ENCODE results near the gene WNT7B.

Gene WNT7B

DNA sequence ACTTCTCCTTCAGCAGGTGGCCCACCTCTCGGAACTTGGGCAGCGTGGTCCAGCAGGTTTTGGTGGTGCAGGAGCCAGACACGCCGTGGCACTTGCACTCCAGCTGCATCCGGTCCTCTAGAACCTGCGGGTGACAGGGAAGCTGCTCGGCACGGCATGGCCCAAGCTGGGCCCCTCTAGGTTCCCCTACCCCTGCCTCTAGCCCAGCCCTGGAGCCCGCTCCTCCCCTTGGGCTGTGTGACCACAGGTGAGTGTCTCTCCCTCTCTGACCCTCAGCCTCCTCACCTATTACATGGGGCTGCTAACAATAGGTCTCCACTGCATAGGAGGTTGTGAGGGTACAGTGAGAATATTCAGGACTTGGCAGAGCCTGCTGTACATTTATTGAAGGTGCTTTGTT, 53.8 kb downstream of the WNT7B start:
- DNase-seq: no peak

DNA sequence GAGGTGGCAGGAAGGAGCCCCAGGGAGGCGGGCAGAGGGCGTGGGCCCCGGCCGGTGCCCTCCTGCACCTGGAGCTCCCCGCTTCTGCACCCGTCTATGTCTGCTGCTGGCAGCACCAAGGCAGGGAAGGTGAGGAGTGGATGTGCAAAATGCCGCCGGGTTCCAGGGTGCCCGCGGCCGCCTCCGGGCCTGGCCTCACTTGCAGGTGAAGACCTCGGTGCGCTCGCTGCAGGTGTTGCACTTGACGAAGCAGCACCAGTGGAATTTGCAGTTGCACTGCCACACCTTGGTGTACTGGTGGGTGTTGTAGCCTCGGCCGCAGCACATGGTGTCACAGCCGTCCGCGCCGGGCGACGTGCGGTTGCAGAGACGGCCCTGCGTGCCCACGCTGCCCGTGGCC, 54.3 kb downstream of the WNT7B start:
- DNase-seq: no peak

DNA sequence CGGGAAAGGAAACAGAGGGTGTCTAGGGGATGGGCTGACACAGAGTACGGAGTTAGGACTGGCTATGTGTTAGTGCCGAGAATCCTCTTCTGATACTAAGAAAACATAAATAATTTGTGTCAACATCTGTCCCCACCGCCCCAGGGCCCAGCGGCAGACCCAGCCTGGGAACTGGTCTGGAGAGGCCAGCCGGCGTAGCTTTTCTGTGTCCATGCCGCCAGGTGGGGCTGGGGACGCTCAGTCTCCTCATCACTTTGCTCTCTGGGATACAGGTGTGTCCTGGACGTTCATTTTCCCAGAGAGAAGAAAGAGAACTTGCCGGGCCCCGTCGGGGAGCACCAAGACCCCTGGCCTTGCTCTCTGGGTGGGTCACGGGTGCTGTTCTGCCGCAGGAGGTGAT, 54.7 kb downstream of the WNT7B start:
- DNase-seq: no peak

DNA sequence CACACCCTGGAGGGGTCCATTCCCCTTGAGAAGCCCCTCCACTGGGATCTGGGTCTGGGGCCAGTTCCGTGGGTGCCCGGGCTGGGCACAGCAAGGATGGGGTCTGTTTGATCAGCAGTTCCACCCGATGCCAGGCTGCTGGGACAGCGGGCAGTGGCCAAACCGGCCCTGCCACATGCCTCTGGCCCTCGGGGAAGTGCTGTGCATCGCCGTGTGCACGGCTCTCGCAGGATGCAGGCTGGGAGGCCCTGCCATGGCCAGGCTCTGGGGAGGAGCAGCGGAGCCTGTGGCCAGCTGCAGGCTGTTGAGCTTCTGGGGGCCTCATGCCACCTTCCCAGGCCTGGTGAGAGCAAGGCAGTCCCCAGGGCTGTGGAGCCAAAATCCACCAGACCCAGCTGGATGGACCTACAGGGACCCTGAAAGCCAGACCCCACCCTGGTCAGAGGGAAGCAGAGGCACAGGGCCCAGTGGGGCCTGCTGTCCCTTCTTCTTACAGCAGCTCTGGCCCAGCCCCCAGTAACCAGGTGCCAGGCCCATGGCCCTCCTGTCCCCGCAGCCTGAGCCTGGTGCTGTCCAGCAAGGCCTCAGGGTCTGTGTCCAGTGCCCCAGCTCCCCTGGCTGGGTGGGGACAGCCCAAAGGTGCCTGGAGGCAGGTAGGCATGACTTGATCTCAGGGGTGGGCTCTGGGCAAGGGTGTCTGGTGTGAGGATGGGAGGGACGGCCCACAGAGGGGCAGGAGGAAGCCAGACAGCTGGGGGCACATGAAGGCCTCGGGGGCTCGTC, 57.3 kb downstream of the WNT7B start:
- no peak for DNase-seq

DNA sequence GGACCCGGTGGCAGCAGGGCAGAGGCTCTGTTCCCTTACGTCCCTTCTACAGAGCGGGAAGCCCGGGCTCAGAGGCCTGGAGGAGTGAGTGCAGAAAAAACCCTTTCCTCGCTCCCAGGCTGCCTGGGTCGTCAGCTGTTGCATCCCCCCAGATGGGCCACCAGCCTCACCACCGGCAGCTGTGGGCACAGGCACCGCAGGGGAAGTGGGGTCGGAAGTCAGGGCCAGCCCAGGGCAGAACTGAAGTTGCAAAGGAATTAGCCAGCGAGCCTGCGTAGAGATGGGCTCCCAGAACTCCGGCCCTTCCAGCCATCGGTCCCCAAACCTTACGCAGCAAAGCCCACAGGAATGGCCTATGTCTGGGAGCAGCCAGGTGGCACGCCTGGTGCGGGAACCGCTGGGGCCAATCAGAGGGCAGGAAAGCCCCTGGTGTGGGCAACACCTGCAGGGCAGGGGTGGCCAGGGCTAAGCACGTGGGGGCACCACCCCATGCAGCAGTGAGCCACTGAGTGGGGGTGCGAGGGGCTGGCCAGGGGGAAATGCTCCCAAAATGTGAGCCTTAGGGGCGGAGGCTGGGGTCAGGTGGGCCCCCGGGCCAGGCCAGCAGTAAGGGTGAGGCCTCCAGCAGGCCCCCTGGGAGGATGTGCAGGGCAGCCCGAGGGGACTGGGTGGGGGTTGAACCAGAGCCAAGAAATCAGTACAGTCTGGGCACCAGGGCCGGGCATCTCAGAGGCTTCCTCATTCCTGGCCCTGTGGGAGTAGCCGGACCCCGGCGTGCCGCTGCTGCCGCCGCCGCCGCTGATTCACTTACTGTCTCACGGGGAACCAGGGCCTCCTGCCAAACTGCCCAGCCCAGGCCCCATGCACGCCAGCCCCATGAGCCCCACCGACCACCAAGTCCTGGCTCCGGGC, 58.2 kb downstream of the WNT7B start:
- no peak for DNase-seq

DNA sequence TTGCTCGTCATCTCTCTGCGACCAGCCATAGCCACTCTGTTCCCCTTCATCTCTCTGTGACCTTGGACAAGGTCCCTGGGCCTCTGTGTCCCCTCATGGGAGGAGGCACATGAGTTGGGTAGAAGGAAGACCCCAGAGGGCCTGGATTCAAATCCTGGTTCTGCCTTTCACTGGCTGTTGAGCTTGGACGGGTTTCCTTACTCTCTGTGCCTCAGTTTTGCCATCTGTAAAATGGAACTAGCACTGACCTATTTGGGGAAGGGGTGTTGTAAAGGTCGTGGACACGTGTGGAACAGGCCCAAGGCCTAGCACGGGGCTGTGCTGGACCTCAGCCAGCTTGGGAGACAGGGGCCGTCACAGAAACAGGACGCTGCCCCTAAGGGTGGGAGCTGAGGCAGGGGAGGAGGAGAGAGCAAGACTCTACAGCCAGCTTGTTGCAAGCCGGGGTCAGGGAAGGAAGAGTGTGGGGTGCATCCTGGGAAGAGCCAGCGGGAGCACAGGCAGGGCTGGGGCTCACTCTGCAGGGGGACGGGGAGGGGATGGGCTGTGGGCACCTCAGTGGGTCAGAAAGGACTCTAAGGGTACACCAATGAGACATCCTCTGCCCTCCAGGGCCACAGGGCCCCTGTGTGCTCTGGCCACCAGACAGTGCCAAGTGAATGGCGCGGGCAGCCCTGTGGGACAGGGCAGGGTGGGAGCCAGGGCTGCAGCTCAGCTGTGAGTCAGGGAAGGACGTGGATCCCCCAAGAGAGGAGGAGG, 59.1 kb downstream of the WNT7B start:
- no peak for DNase-seq

DNA sequence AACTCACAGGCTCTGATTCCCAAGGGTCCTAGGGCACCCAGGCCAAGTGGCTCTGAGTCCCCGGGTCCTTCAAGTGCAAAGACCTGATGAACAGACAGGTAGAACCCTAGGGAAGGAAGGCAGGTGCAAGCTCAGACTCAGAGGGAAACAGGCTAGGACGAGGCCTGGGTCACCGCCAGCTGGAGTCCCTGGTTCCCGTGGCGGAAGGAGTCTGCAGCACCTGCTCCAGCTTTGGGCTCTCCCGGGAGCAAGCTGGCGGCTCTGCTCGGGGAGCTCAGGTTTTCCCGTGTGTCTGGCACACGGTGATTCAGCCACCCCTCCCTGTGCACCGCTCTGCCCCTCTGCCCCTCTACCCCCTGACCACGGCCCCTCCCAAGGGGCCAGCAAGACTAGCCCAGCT, 59.8 kb downstream of the WNT7B start:
- no peak for DNase-seq

DNA sequence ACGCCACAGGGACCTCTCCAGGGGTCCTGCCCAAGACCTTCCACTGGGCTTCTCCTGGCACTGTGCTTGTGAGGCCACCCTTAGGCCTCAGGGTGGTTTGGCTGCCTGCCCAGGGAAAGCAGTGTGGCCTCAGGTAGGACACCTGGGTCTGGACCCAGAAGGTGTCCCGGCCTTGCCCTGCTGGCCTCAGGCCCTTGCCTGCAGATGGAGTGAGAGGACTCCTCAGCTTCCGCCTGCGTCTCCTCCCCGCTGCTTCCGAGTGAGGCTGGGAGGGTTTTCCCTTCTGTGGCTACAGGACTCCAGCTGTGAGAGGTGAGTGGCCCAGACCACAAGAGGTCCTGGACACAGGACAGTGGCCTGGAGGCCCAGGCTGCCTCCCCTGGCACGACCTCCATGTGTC, 60.4 kb downstream of the WNT7B start:
- no peak for DNase-seq

DNA sequence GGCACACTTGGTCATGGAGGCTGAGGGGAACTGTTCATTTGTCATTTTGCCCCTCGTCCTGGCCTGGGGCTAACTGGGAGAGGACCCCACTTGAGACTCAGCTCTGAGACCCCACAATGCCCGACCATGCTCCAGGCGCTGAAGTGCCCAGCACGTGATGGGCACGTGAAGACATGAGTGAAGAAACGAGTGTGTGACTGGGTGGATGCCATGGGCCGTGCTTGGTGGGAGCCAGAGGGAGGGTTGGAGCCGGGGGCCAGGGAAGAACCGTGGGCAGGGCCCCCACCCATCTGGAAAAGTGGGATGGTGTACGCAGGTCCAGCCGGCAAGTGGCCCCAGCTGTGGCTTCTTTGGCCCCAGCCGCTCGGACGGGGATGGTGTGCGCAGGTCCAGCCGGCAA, 61.1 kb downstream of the WNT7B start:
- DNase-seq: no peak

DNA sequence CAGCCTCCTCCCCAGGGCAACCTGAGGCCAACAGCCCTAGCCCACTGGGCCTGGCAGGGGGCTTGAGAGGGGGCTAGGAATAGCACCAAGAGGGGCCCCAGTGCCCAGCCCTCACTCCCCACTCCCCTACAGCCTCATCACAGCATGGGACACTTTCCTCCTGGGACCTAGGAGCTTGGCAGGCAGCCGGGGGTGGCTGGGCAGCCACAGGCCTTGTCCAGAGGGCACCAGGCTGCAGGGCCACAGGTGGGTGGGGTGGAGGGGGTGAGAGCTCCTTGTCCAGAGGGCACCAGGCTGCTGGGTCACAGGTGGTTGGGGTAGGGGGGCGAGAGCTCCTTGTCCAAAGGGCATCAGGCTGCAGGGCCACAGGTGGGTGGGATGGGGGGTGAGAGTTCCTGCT, 61.8 kb downstream of the WNT7B start:
- no peak for DNase-seq

DNA sequence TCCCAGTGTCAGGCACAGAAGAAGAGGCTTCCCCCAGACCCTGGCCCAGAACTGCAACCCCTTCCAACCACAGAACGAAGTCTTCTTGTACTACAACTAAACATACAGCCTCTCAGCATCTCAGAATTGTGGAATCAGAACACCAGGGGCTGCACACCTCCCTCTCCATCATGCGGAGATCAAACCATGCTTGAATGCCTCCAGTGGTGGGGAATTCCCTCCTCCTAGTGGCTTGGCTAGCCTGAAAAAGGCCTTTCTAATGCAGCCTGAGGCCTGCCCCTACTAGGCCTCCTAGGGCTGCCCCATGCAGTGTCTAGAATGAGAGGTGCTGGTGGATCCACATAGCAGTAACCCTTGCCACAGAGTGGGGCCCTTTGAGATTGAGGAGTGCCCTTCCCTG, 62.7 kb downstream of the WNT7B start:
- no peak for DNase-seq

DNA sequence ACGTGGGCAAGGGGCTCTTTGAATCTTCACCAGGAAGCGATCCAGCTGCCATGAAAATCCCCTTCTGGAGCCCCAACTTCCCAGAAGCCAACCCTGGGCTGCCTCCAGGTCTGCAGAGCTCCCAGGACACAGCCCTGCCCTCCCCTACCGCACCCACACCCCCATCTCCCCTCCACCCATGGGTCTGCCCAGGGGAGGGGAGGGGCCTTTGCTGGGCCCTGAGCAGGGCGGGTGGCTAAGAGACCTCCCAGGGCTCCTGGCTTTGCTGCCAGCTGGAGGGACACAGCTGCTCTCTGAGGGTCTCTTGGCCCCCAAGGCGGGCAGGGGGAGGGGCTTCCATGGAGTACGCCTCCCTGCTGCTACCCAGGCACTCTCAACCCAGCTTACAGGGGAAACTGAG, 64.1 kb downstream of the WNT7B start:
- no peak for DNase-seq

DNA sequence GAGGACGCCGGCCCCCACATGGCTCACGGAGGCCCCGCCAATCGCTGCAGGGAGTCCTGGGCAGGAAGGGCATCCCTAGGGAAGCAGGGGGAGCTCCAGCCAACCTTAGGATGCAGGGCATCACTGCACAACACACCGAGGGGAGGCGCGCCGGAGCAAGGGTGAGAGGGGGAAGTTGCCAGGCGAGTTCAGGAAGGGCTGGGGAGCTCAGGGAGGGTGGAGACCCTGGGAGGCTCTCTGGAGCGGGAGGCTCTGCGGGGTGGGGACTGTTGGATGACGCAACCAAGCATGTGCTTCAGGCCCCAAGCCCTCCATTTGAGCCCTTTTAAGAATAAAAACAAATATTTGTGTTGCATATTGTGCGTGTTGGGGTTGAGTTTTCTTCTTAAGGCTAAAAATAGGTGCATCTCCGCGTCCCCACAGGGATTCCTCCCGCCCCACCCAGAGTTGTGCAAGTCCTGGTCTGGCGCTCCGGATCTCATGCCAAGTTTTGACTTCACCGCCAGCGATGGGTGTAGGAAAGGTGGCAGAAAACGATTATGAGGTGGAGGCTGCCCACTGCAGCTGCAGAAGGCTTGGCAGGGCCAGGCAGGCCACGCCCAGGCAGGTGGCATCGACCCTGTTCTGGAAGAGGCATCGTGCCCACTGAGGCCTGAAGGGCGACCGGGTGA, 65.2 kb downstream of the WNT7B start:
- DNase-seq: no peak

DNA sequence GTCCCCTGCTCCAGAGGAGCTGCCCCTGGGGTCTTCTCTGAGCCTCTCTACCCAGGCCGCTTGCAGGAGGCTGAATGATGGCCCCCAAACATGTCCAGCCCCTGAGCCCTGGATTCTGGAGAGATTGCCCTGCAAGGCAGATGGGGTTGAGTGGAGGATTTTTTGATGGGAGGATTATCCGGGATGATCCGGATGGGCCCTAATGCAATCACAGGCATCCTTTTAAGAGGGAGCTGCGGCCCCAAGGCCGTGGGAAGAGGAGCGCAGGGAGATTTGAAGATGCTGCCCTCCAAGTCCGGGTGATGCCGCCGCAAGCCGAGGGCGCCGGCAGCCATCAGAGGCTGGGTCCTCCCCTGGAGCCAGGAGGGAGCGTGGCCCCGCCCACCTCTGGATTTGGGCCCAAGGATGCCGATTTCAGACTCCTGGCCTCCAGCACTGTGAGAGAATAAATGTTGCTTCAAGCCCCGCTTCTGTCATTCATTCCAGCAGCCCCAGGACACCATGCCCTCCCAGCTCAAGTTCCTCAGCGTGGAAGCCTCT, 66.0 kb downstream of the WNT7B start:
- no peak for DNase-seq

DNA sequence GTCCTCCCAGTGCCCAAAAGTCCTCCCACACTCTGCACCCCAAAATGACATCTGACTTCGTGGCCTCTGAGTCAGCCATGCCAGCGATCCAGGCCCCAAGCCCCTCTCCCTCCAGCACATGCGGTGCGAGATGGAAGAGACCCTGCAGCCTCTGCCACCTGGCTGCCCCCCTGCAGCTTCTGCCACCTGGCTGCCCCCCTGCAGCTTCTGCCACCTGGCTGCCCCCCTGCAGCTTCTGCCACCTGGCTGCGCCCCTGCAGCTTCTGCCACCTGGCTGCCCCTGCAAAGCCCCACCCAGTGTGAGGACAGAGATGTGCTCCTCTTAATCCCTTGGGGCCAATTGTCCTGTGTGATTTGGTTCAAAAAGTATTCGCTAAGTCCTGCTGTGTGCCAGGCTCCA, 68.0 kb downstream of the WNT7B start:
- DNase-seq: no peak

DNA sequence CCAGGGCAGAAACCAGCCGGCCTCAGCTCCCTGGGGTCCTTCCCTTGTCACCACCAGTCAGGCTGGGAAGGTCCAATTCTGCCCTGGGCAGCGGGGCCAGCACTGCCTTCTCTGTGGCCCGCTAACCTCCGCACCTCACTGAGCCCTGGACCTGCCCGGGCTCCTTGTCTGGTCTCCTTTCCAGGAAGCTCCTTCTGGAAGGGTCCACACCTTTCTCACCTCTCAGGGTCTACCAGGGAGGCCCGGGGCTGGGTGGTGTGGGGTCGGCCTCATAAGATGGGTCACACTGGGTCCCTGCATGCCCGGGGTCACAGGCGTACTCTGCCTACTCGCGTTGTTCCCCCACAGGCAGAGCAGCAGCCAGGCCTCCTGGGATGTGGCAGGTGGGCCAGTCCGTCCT, 69.0 kb downstream of the WNT7B start:
- DNase-seq: no peak

DNA sequence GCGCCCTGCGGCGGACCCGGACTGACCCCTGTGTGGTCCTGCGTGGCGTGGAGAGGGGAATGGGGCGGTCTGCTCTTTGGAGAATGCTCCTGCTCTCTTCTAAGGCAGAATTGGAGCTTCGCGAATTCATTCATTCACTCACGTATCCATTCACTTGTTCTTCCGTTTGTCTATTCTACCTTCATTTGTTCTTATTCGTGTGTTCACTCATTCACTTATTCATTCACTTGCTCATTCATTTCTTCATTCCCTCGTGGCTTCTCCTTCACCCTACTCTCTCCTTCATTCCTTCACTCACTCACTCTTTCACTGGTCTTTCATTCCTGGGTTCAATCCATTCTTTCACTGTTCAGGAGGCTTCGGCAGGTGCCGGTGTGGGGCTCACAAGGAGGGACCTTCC, 69.6 kb downstream of the WNT7B start:
- no peak for DNase-seq

DNA sequence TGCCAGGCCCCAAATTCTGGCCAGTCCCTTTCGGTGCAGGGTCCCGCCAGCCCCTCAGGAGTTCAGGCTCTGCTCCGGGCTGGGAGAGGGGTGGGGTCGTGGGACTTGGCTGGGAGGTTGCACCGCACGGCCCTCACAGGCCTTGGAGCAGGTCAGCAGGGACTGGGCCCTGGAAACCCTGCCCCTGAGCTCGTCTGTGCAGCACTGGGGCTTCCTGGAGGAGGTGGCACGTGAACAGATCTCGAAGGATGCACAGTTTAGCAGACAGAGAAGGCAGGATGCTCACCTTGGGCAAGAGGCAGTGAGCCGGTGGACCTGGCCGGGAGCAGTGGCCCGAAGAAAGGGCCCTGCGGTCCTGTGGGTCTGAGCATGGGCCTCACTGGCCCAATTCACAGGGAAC, 70.0 kb downstream of the WNT7B start:
- no peak for DNase-seq

DNA sequence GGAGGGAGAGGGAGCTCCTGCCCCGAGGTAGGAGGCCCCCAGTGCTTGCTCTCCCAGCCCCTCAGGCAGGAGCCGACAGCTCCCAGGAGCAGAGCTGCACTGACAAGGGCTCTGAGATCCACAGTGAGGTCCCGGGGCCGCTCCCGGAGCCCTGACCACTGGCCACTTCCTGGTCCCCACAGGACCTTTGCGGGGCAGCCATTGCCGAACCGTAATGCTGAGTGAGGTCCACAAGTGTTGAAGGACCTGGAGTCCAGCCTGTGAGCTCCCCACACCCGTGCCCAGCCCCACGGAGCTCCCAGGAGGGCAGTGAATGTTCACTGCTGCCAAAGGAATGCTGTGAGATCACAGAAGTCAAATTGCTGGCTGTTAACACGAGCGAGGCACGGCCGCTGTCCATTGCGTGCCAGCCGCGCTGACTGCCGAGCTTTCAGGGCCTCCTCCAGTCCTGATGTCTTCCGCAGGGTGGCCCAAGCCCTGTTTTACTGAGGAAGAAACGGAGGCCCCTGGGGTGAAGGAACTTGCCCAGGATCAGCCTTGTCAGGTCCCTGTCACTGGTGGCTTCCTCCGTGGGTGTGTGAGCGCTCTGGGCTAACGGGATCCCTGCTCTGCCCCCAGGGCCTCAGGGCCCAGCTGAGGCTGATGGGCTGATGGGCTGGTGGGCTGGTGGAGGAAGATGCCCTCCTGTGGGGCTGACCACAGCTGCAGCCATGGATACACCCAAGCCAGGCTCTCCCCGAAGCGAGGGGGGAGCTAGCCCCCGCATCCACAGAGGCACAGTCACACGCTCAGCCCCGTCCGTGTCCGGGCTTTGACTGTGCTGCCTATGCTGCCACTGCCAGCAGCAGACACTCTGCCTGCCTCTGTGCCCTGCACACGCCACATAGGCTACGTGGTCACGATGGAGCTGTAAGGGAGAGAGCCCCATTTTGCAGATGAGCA, 70.8 kb downstream of the WNT7B start:
- DNase-seq: peak; percentile 56

DNA sequence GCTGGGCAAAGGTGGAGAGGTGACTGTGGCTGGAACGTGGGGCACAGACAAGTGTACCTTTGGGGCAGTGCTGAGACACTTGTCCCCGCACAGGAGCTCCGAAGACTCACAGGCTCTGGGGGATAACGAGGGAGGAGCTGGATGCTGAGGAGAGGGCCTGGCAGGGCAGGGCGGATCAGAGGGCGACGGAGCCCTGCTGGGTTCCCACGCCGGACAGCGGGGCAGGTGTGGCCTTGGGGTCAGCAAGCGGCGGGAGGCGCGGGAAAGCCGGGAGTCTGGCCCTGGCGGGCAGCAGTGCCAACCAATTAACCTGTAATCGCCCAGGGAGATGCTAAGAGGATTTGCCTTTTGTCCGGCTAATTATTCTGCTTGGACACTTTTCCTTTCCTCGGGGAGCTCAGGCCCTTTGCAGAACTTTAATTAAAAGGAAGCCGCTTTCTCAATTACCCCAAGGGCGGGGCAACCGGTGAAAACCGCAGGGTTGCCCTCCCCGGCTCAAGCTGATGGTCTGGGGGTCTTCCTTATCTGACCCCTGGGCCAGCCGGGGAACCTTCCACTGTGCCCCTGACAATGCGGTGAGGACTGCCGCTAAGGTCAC, 71.5 kb downstream of the WNT7B start:
- no peak for DNase-seq

DNA sequence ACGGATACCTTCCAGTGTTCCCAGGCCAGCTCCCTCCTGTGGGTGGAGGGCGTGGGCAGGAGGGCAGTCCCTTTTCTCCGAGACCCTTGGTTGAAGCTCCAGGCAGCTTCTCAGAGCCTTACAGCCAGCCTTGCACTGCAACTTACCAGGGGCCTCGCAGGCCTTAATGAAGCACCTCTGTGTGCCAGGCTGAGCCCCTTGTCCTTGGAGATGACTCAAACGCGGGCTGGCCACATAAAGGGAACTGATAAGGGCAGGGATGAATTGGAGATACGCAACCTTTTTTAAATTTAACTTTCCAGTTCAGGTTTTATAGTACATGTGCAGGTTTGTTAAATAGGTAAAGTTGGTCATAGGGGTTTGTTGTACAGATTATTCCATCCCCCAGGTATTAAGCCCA, 72.7 kb downstream of the WNT7B start:
- no peak for DNase-seq

Measured in femur (tissue), 1 donor.